Endothelial cell of umbilical vein (primary cell): Measurements from ENCODE around the gene IQGAP2.

Experiments used
- EZH2 ChIP-seq: IDR thresholded peaks from 2 replicates; pipeline ENCODE4 v1.6.1; 2012; ENCODE audit warnings: borderline replicate concordance, low read depth, mild to moderate bottlenecking, moderate library complexity, low read length, inconsistent platforms; ENCODE audit not compliant: severe bottlenecking
- GATA2 ChIP-seq: IDR thresholded peaks from 2 replicates; pipeline ENCODE4 v1.7.0; 2011; ENCODE audit warnings: low read depth, mild to moderate bottlenecking, moderate library complexity, mixed read lengths, low read length; ENCODE audit not compliant: insufficient read length, insufficient read depth
- JUN ChIP-seq: IDR thresholded peaks from 2 replicates; pipeline ENCODE4 v1.6.1; 2011; ENCODE audit warnings: borderline replicate concordance, low read depth; ENCODE audit not compliant: insufficient read length, insufficient read depth
- POLR2A ChIP-seq: IDR thresholded peaks from 2 replicates; pipeline ENCODE4 v1.6.1; 2012; ENCODE audit warnings: low read depth, mild to moderate bottlenecking, control low read depth, low read length
- POLR2AphosphoS5 ChIP-seq: IDR thresholded peaks from 2 replicates; pipeline ENCODE4 v1.6.1; 2012; ENCODE audit warnings: low read depth, mild to moderate bottlenecking, control low read depth, low read length, moderate library complexity; ENCODE audit not compliant: insufficient read depth
- TF ChIP-seq, protein P1 (sequence below): IDR thresholded peaks from 2 replicates; pipeline ENCODE4 v1.6.1; 2011; ENCODE audit not compliant: insufficient read depth, insufficient read length
- TF ChIP-seq, protein P2 (sequence below), 2 donors: IDR thresholded peaks; 1 replicate in 1 of 2; 2 replicates in 1 of 2; pipeline ENCODE4 v1.5.1; 2011; ENCODE audit warnings: low read length in 2 of 2, mild to moderate bottlenecking in 2 of 2, moderate library complexity in 2 of 2, control low read depth in 1 of 2, inconsistent platforms in 1 of 2, low read depth in 1 of 2; ENCODE audit not compliant: insufficient read depth in 1 of 2; ENCODE audit errors: extremely low read depth in 1 of 2

DNA sequence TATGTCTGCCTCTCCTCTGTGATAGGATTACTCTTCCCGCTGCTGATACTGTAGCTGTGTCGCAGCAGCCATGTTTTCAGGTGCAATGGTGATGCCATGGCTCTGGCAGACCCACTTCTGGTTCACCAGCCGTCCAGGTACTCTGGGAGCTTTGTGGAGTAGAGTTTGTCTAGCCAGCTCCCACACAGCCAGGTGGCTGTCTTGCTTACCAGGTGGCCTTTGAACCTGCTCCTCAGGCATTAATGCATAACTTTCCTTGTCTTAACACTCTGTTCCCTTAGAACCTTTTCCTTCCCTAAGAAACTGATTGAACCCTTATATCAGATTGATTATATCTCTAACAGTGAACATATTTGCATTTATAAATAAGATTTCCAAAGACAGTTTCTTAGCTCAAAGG, 177.9 kb downstream of the IQGAP2 start:
- TF ChIP-seq, protein P1, sequence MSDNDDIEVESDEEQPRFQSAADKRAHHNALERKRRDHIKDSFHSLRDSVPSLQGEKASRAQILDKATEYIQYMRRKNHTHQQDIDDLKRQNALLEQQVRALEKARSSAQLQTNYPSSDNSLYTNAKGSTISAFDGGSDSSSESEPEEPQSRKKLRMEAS = no peak
- TF ChIP-seq EZH2 = no peak
- TF ChIP-seq, protein P2, sequence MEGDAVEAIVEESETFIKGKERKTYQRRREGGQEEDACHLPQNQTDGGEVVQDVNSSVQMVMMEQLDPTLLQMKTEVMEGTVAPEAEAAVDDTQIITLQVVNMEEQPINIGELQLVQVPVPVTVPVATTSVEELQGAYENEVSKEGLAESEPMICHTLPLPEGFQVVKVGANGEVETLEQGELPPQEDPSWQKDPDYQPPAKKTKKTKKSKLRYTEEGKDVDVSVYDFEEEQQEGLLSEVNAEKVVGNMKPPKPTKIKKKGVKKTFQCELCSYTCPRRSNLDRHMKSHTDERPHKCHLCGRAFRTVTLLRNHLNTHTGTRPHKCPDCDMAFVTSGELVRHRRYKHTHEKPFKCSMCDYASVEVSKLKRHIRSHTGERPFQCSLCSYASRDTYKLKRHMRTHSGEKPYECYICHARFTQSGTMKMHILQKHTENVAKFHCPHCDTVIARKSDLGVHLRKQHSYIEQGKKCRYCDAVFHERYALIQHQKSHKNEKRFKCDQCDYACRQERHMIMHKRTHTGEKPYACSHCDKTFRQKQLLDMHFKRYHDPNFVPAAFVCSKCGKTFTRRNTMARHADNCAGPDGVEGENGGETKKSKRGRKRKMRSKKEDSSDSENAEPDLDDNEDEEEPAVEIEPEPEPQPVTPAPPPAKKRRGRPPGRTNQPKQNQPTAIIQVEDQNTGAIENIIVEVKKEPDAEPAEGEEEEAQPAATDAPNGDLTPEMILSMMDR (IDR thresholded peaks at IDR 0.05; ENCODE audit: extremely low read depth in 1 of 2, insufficient read depth in 1 of 2, low read depth in 1 of 2, low read length in 2 of 2) = no peak
- no peak for TF ChIP-seq POLR2AphosphoS5
- TF ChIP-seq POLR2A = no peak
- TF ChIP-seq GATA2 = no peak
- no peak for TF ChIP-seq JUN
